SK-N-SH (cell line): Measurements from ENCODE around the gene BLOC1S3. TPM values are rescaled to one million over a fixed set of nuclear protein-coding genes. Genes with fewer than 3 reads are reported as not detected.

Source experiments
- CTCF ChIA-PET: fragments of 300-600, 350-600 bp; formaldehyde crosslinking; extraction: SDS; loops from one replicate; lab custom pipeline; 2021; lab: Yijun Ruan, JAX
- POLR2A ChIA-PET: fragments of 350-600 bp; sonication (Branson Sonifier 250); formaldehyde crosslinking; extraction: SDS; loops from one replicate; lab custom pipeline; 2020; ENCODE audit warnings: antibody characterized with exemption, inconsistent platforms; lab: Yijun Ruan, JAX
- DNase-seq: peaks from one replicate; pipeline ENCODE4 v3.0.0; 2012
- H2AFZ ChIP-seq: fragments of 200-600 bp; sonication (generic); 2 replicates; pipeline ENCODE4 v1.8.1; 2016; ENCODE audit warnings: antibody characterized with exemption, mild to moderate bottlenecking, low read depth
- H3F3A ChIP-seq: fragments of 200-600 bp; sonication (generic); replicated peaks from 2 replicates; pipeline ENCODE3; 2016; ENCODE audit warnings: antibody characterized with exemption, mild to moderate bottlenecking; ENCODE audit not compliant: insufficient read depth
- H3K27ac ChIP-seq, 2 experiments: fragments of 200-500 bp in 1 of 2; fragments of 200-600 bp in 1 of 2; sonication (Bioruptor generic) in 1 of 2; sonication (generic), shearing (Covaris generic) in 1 of 2; 2 replicates each; pipeline versions ENCODE4 v1.5.1 to v1.6.1; 2014 to 2016; ENCODE audit warnings: low read depth in 2 of 2, inconsistent platforms in 1 of 2, low read length in 1 of 2, mild to moderate bottlenecking in 1 of 2, mixed read lengths in 1 of 2
- H3K27me3 ChIP-seq: fragments of 200-600 bp; sonication (generic), shearing (Covaris generic); 2 replicates; pipeline ENCODE4 v1.6.1; 2016; ENCODE audit warnings: mixed run types; ENCODE audit not compliant: insufficient read depth
- H3K36me3 ChIP-seq, 2 experiments: fragments of 200-500 bp in 1 of 2; fragments of 200-600 bp in 1 of 2; sonication (Bioruptor generic) in 1 of 2; sonication (generic) in 1 of 2; replicated peaks in 1 of 2; 2 replicates each; pipeline versions ENCODE3 to v1.5.1; 2014 to 2016; ENCODE audit warnings: low read length in 1 of 2, mild to moderate bottlenecking in 1 of 2; ENCODE audit not compliant: insufficient read depth in 2 of 2, control insufficient read depth in 1 of 2
- H3K4me1 ChIP-seq, 2 experiments: fragments of 200-500 bp in 1 of 2; fragments of 200-600 bp in 1 of 2; sonication (Bioruptor generic) in 1 of 2; sonication (generic), shearing (Covaris generic) in 1 of 2; 2 replicates each; pipeline versions ENCODE4 v1.5.1 to v1.6.1; 2014 to 2016; ENCODE audit warnings: low read depth in 1 of 2, low read length in 1 of 2, mixed run types in 1 of 2; ENCODE audit not compliant: insufficient read depth in 2 of 2, control insufficient read depth in 1 of 2
- H3K4me2 ChIP-seq: fragments of 200-600 bp; sonication (generic), shearing (Covaris generic); 2 replicates; pipeline ENCODE4 v1.6.1; 2017; ENCODE audit warnings: mixed run types
- H3K4me3 ChIP-seq, 2 experiments: fragments of 200-500 bp in 1 of 2; fragments of 200-600 bp in 1 of 2; sonication (Bioruptor generic) in 1 of 2; sonication (generic), shearing (Covaris generic) in 1 of 2; 2 replicates each; pipeline versions ENCODE4 v1.5.1 to v1.8.1; 2014 to 2016; ENCODE audit warnings: low read depth in 2 of 2, inconsistent platforms in 1 of 2, low read length in 1 of 2, mild to moderate bottlenecking in 1 of 2, mixed read lengths in 1 of 2, moderate library complexity in 1 of 2
- H3K79me2 ChIP-seq: fragments of 200-600 bp; sonication (generic); 2 replicates; pipeline ENCODE4 v1.8.1; 2017; ENCODE audit warnings: mild to moderate bottlenecking; ENCODE audit not compliant: insufficient read depth
- H3K9ac ChIP-seq: fragments of 200-600 bp; sonication (generic); 2 replicates; pipeline ENCODE4 v1.6.1; 2017; ENCODE audit warnings: mixed run types
- H3K9me2 ChIP-seq: fragments of 200-600 bp; sonication (generic); 2 replicates; pipeline ENCODE4 v1.6.1; 2017; ENCODE audit warnings: mixed run types
- H3K9me3 ChIP-seq: fragments of 200-600 bp; sonication (generic); 2 replicates; pipeline ENCODE4 v1.6.1; 2017; ENCODE audit warnings: mixed run types, mild to moderate bottlenecking, moderate library complexity
- H4K20me1 ChIP-seq: fragments of 200-600 bp; sonication (generic); 2 replicates; pipeline ENCODE4 v1.6.1; 2017; ENCODE audit warnings: mild to moderate bottlenecking, mixed run types; ENCODE audit not compliant: insufficient read depth
- CTCF ChIP-seq: fragments of 200-600 bp; sonication (generic); IDR thresholded peaks from 2 replicates; pipeline ENCODE4 v1.6.1; 2017; ENCODE audit warnings: antibody characterized with exemption, mild to moderate bottlenecking, moderate library complexity
- GATA2 ChIP-seq: sonication (generic); formaldehyde crosslinking; IDR thresholded peaks from 2 replicates; pipeline ENCODE4 v1.5.0; 2020; ENCODE audit warnings: mild to moderate bottlenecking, missing genetic modification reagents
- IRF3 ChIP-seq: fragments of 150-350 bp; IDR thresholded peaks from 2 replicates; pipeline ENCODE4 v1.6.1; 2016; ENCODE audit warnings: mild to moderate bottlenecking, low read depth, low read length
- NFIC ChIP-seq: IDR thresholded peaks from 2 replicates; pipeline ENCODE4 v1.4.0; 2012; ENCODE audit warnings: borderline replicate concordance
- NRF1 ChIP-seq: IDR thresholded peaks from 2 replicates; pipeline ENCODE4 v1.6.1; 2012; ENCODE audit warnings: low read depth, mild to moderate bottlenecking, low read length
- RAD21 ChIP-seq: IDR thresholded peaks from 2 replicates; pipeline ENCODE4 v1.6.1; 2012; ENCODE audit warnings: mild to moderate bottlenecking, low read length
- SIN3A ChIP-seq: IDR thresholded peaks from 2 replicates; pipeline ENCODE4 v1.6.1; 2012; ENCODE audit warnings: low read depth, mild to moderate bottlenecking, low read length, moderate library complexity, borderline replicate concordance
- SMC3 ChIP-seq: IDR thresholded peaks from 2 replicates; pipeline ENCODE4 v1.6.1; 2012; ENCODE audit warnings: low read depth, low read length, improper control_type of control experiment
- WGBS: methylation state at CpG from one replicate; pipeline ENCODE4 v1.1.6; 2017; ENCODE audit warnings: low lambda C conversion rate; 5-methylcytosine and 5-hydroxymethylcytosine counted together
- polyA plus RNA-seq, 3 experiments: library from polyadenylated mRNA; depleted of rRNA; stranded (reverse); fragments of >200 nt; gene quantifications; 2 replicates each; pipeline ENCODE4 v1.2.3, GENCODE V29; 2012

Gene BLOC1S3
- polyA plus RNA-seq, 1 of the 3 experiments (the other 2 are of a cell fraction), result 3.0 TPM

GRCh38 chr19:45160870-45161737 lies 17.5 kb upstream of the BLOC1S3 start, which contains the start of gene NKPD1:
TSS of gene NKPD1 (minus strand) at chr19:45160982. CDS start at chr19:45160150, 832 bp downstream.
- H3K79me2 ChIP-seq, result no peaks in the 10 kb centered on the region
- ChIA-PET CTCF (interaction anchor here (1.2 to 3.7 kb wide), 5 partner anchors 18 to 177 kb away, joined by 3 to 16 read pairs (median 3); no protein-coding TSS in a partner anchor), POLR2A (no interaction called here)
- no peak within 1 kb of the TSS for H3K27ac ChIP-seq
- H2AFZ ChIP-seq, result no peak within 1 kb of the TSS
- H3K4me3 ChIP-seq, result no peak within 1 kb of the TSS
- no peaks in the 10 kb centered on the region for H3K9me3 ChIP-seq
- H3K27me3 ChIP-seq, result no peaks in the 10 kb centered on the region
- no peak within 1 kb of the TSS for H3K9ac ChIP-seq
- H3K4me2 ChIP-seq, result no peak within 1 kb of the TSS
- TF ChIP-seq NRF1 (no peak), NFIC (no peak), SIN3A (no peak)
- peaks cover 0 to 9% of the 10 kb centered on the region in 2 experiments; a peak in 1 of 4 replicates for H3K4me1 ChIP-seq
- 45% methylated on average over 13 of the region's 29 CpGs for WGBS
- DNase-seq, result no peak
- no peaks in the 10 kb centered on the region for H3K36me3 ChIP-seq
- no peaks in the 10 kb centered on the region for H3K9me2 ChIP-seq
- H4K20me1 ChIP-seq, result no peaks in the 10 kb centered on the region
- no peaks in the 10 kb centered on the region for H3F3A ChIP-seq

GRCh38 chr19:45161738-45162607 lies 16.6 kb upstream of the BLOC1S3 start:
- H2AFZ ChIP-seq, result no peak overlapping the region
- H3F3A ChIP-seq, result no peaks in the 10 kb centered on the region
- no peaks in the 10 kb centered on the region for H3K9me2 ChIP-seq
- no peak overlapping the region; a peak in 1 of 4 replicates for H3K4me3 ChIP-seq
- peak; percentile 89 for DNase-seq
- 57% methylated on average over 21 of the region's 32 CpGs for WGBS
- no peaks in the 10 kb centered on the region for H4K20me1 ChIP-seq
- H3K36me3 ChIP-seq, result no peaks in the 10 kb centered on the region
- ChIA-PET POLR2A (interaction anchor here (0.9 kb wide), 1 partner anchor 25 kb away, joined by 3 read pairs; no protein-coding TSS in a partner anchor), CTCF (interaction anchor here (0.6 to 2.2 kb wide), 9 partner anchors 8 to 177 kb away, joined by 3 to 13 read pairs (median 3); no protein-coding TSS in a partner anchor)
- H3K27ac ChIP-seq, result no peak overlapping the region
- no peaks in the 10 kb centered on the region for H3K9me3 ChIP-seq
- H3K79me2 ChIP-seq, result no peaks in the 10 kb centered on the region
- TF ChIP-seq NRF1 (no peak), GATA2 (CRISPR knock-in tag) (no peak), IRF3 (no peak), RAD21 (peak; percentile 65), SMC3 (peak; percentile 75), CTCF (peak; percentile 67)
- peaks cover 0 to 9% of the 10 kb centered on the region in 2 experiments; a peak in 1 of 4 replicates for H3K4me1 ChIP-seq
- H3K9ac ChIP-seq, result no peak overlapping the region
- H3K4me2 ChIP-seq, result no peak overlapping the region
- no peaks in the 10 kb centered on the region for H3K27me3 ChIP-seq
